Fibroblast of pulmonary artery (primary cell): ENCODE measurements around the gene NHLRC4.
A peak's percentile ranks its signal among the peaks of the same experiment; 100 is the strongest.

Source experiments
- DNase-seq: peaks from one replicate; pipeline ENCODE4 v3.0.0-alpha.2; 2010; ENCODE audit warnings: low read depth
- H3K4me3 ChIP-seq: replicated peaks from 2 replicates; pipeline ENCODE4 v1.5.1; 2011; ENCODE audit warnings: low read depth, mild to moderate bottlenecking, control low read depth, low read length, moderate library complexity
- CTCF ChIP-seq: IDR thresholded peaks from 2 replicates; pipeline ENCODE4 v1.5.1; 2011; ENCODE audit warnings: mild to moderate bottlenecking, control low read depth, low read length, inconsistent platforms; ENCODE audit errors: missing control alignments

Gene NHLRC4

GRCh38 chr16:609984-610383 is 43.2 kb downstream of the NHLRC4 start:
- TF ChIP-seq CTCF = no peak
- DNase-seq = no peak
- H3K4me3 ChIP-seq = no peak overlapping the region

- no peak overlapping the region for H3K4me3 ChIP-seq
- peak; percentile 37 for TF ChIP-seq CTCF
- DNase-seq = no peak
Measured at GRCh38 chr16:610513-611381, 43.9 kb downstream of the NHLRC4 start.

- no peak for TF ChIP-seq CTCF
- no peak for DNase-seq
- H3K4me3 ChIP-seq = no peak overlapping the region
Measured at GRCh38 chr16:615122-615521, 48.3 kb downstream of the NHLRC4 start.

GRCh38 chr16:616733-617586 is 50.2 kb downstream of the NHLRC4 start:
- TF ChIP-seq CTCF = no peak
- DNase-seq = no peak
- H3K4me3 ChIP-seq = no peak overlapping the region

- no peak for DNase-seq
- TF ChIP-seq CTCF = no peak
- H3K4me3 ChIP-seq = no peak overlapping the region
Measured at GRCh38 chr16:617855-618254, 51.0 kb downstream of the NHLRC4 start.
